ENCODE measurements around the gene GABRB3.

Gene GABRB3

DNA sequence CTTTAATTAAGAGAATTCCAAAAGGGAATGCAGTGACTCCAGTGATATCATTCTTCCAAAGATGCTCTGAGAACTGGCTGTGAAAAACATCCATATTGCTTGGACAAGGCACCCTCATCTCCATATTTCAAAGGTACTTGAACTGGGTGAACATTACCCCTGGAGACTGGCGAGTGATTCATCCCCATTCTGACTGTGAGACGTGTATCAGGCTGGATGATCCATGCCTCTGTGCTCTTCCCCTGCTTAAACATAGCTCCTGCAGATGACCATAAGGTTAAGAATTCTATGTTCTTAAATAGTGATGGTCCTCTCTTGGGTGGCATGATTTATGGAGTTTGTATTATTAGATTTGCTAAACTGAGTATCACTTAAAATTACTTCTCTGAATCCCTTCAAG lies 137.8 kb downstream of the GABRB3 start:
- DNase-seq: no peak
- Histone ChIP-seq H3K27me3 (ENCODE audit: insufficient read depth, low read depth, severe bottlenecking) (no peaks in the 10 kb centered on the region), H3K4me3 (ENCODE audit: low read depth, low read length) (no peak overlapping the region), H3K9me3 (ENCODE audit: severe bottlenecking) (no peaks in the 10 kb centered on the region), H3K27ac (no peak overlapping the region), H3K36me3 (no peaks in the 10 kb centered on the region)
- TF ChIP-seq, protein P1, sequence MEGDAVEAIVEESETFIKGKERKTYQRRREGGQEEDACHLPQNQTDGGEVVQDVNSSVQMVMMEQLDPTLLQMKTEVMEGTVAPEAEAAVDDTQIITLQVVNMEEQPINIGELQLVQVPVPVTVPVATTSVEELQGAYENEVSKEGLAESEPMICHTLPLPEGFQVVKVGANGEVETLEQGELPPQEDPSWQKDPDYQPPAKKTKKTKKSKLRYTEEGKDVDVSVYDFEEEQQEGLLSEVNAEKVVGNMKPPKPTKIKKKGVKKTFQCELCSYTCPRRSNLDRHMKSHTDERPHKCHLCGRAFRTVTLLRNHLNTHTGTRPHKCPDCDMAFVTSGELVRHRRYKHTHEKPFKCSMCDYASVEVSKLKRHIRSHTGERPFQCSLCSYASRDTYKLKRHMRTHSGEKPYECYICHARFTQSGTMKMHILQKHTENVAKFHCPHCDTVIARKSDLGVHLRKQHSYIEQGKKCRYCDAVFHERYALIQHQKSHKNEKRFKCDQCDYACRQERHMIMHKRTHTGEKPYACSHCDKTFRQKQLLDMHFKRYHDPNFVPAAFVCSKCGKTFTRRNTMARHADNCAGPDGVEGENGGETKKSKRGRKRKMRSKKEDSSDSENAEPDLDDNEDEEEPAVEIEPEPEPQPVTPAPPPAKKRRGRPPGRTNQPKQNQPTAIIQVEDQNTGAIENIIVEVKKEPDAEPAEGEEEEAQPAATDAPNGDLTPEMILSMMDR (IDR thresholded peaks at IDR 0.05; ENCODE audit: low read depth, low read length): no peak

DNA sequence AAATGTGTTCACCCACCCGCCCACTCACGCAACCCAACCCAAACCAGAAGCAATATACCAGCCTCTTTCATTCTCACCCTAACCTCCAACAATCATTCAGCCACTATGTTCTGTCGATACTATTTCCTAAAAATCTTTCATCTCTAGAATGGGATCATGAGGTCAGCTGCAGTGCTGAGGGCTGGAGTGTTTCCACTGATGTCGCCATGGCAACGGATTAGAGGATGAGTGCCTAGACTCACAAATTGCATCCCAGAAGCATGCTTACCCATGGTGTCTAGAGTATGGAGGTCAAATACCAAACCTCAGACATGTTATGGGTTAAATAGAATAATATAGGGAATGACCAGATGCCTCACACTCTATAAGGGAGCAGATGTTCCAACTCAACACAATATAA lies 138.5 kb downstream of the GABRB3 start:
- TF ChIP-seq, protein P1 (IDR thresholded peaks at IDR 0.05; ENCODE audit: low read depth, low read length): no peak
- H3K27ac ChIP-seq: no peak overlapping the region
- H3K9me3 ChIP-seq (ENCODE audit: severe bottlenecking): no peaks in the 10 kb centered on the region
- no peaks in the 10 kb centered on the region for H3K27me3 ChIP-seq (ENCODE audit: insufficient read depth, low read depth, severe bottlenecking)
- no peak overlapping the region for H3K4me3 ChIP-seq (ENCODE audit: low read depth, low read length)
- no peaks in the 10 kb centered on the region for H3K36me3 ChIP-seq
- DNase-seq: peak; percentile 41

DNA sequence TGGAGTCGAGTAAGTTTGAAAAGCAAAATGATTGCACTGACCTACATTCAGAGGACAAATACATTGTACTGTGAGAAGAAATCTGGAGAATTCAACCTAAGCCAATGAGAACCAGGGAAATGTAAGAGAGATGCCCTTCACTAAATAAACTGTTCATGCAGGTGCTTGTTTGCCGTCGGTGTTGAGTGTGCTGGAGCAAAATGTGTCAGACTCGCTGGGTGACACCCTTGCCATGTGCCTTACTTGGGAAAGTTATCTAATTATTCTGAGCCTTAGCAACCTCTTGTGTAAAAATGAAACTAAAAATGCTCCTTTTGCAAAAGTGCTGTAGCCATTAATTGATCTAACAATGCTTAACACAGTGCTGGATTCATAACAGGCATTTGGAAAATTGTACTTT lies 140.4 kb downstream of the GABRB3 start:
- DNase-seq: no peak
- no peak overlapping the region for H3K27ac ChIP-seq
- TF ChIP-seq, protein P1 (IDR thresholded peaks at IDR 0.05; ENCODE audit: low read depth, low read length): no peak
- no peak overlapping the region for H3K4me3 ChIP-seq (ENCODE audit: low read depth, low read length)
- no peaks in the 10 kb centered on the region for H3K9me3 ChIP-seq (ENCODE audit: severe bottlenecking)
- H3K27me3 ChIP-seq (ENCODE audit: insufficient read depth, low read depth, severe bottlenecking): no peaks in the 10 kb centered on the region
- H3K36me3 ChIP-seq: no peaks in the 10 kb centered on the region; the same call in 1 of the 2 replicates

DNA sequence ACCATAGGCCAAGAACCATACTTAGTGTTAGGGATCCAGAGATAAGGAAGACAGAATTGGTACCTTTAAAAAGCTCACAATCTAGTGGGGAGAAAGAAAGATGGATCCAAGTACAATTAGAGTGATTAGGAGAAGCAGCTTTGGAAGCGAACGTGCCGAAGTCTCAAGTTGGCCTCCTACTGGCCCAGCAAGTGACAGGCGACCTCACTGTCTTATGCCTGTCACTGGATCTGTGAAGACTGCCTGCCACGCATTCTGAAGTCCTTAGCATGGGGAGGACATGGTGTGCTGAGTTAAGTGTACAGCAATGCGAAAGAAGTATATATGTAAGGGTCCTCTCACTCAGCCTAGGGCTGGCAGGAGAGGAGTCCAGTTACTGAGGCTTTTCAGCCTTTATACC lies 141.0 kb downstream of the GABRB3 start:
- DNase-seq: no peak
- H3K36me3 ChIP-seq: no peaks in the 10 kb centered on the region; the same call in 1 of the 2 replicates
- TF ChIP-seq, protein P1 (IDR thresholded peaks at IDR 0.05; ENCODE audit: low read depth, low read length): peak; percentile 33; the same call in 1 of the 2 replicates
- no peaks in the 10 kb centered on the region for H3K27me3 ChIP-seq (ENCODE audit: insufficient read depth, low read depth, severe bottlenecking)
- no peak overlapping the region for H3K4me3 ChIP-seq (ENCODE audit: low read depth, low read length)
- no peak overlapping the region for H3K27ac ChIP-seq
- H3K9me3 ChIP-seq (ENCODE audit: severe bottlenecking): no peaks in the 10 kb centered on the region

DNA sequence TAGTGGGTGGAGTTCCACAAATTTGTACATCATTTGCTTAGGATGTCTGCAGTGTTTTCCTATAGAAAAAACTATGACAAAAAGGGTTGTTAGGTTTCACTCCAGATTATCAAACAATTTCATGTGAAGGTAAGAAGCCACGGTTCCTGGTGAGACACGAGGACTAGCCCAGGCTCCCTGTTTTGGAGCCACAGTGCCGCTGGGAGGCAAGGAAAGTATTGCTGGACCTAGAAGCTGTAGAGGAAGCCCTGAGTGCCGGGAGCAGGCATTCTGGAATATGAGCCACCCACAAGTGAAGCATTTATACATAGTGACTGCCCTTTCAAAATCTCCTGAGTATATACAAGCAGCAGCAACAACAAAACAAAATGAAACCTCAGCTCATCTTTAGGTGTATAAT lies 142.0 kb downstream of the GABRB3 start:
- H3K4me3 ChIP-seq (ENCODE audit: low read depth, low read length): no peak overlapping the region
- no peak overlapping the region for H3K27ac ChIP-seq
- no peaks in the 10 kb centered on the region for H3K9me3 ChIP-seq (ENCODE audit: severe bottlenecking)
- H3K27me3 ChIP-seq (ENCODE audit: insufficient read depth, low read depth, severe bottlenecking): no peaks in the 10 kb centered on the region
- no peaks in the 10 kb centered on the region; the same call in 1 of the 2 replicates for H3K36me3 ChIP-seq
- TF ChIP-seq, protein P1 (IDR thresholded peaks at IDR 0.05; ENCODE audit: low read depth, low read length): no peak
- no peak for DNase-seq

DNA sequence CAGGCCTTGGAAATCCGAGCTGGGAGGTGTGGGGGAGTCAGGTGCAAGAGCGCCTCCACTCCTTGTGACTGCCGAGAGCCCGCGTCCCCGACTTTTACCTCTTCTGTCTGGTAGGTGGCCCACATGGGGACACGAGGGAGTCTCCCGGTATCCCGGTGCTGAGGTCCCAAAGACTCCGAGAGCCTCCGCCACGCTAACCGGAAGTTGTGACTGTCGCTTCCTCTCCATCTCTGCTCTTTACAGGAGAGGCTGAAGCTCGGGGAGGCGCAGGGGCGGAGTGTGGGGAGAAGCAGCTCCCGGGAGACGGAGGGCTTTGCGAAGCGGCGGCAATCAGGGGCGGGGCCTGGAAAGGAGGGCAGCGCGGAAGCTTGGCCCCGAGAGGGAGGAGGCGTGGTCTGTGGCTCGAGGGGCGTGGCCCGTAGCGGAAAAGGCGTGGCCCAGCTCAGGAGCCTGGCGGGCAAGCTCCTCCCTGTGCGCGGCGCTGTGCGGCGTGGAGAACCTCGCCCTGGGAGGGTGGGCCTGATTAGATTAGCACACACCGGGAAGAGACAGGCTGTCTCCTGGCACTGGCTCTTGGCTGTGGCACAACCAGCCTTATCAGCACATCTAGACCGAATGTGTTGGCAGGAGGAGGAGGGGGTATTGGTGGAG lies 143.9 kb downstream of the GABRB3 start:
- no peak overlapping the region for H3K4me3 ChIP-seq (ENCODE audit: low read depth, low read length)
- H3K27ac ChIP-seq: no peak overlapping the region
- no peaks in the 10 kb centered on the region; the same call in 1 of the 2 replicates for H3K36me3 ChIP-seq
- no peaks in the 10 kb centered on the region for H3K9me3 ChIP-seq (ENCODE audit: severe bottlenecking)
- no peaks in the 10 kb centered on the region for H3K27me3 ChIP-seq (ENCODE audit: insufficient read depth, low read depth, severe bottlenecking)
- DNase-seq: no peak
- TF ChIP-seq, protein P1 (IDR thresholded peaks at IDR 0.05; ENCODE audit: low read depth, low read length): no peak

All from WERI-Rb-1 (cell line).